Measurements from ENCODE around the gene S100B. TPM values are rescaled to one million over a fixed set of nuclear protein-coding genes. Genes with fewer than 3 reads are reported as not detected.
A peak's percentile ranks its signal among the peaks of the same experiment; 100 is the strongest.

Gene S100B
- total RNA-seq, 1 donor from 2014 or later = 0.54 TPM

DNA sequence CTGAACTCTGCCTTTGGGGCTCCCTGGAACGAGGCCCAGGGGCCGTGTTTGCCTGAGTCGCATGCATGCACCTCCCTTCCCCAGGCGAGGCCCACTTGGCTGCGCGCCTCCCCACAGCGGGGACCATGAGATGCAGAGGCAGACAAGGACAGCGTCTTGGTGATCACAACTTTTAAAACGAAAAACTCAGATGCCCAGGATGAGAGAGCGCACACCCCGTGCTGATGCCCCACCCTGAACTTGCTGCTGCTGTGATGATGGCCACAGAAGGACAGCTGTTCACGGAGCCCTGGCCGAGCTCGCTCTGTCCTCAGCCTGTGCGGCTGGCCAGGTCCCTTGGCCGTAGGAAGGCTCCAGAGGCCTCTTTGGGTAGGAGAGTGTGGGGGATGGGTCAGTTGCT lies 19.2 kb upstream of the S100B start:
- no peak overlapping the region for H3K27ac Mint-ChIP-seq (ENCODE audit: unreplicated experiment)
- no peaks in the 10 kb centered on the region for H3K4me1 Mint-ChIP-seq (ENCODE audit: unreplicated experiment)
- H3K36me3 Mint-ChIP-seq (ENCODE audit: low read depth, unreplicated experiment) = peaks cover 13% of the 10 kb centered on the region
- H3K4me3 Mint-ChIP-seq (ENCODE audit: unreplicated experiment) = no peak overlapping the region
- no peaks in the 10 kb centered on the region for H3K9me3 Mint-ChIP-seq (ENCODE audit: unreplicated experiment)
- no peak for DNase-seq (ENCODE audit: low spot score)
- peaks cover 2% of the 10 kb centered on the region for H3K27me3 Mint-ChIP-seq (ENCODE audit: unreplicated experiment)
- TF ChIP-seq, protein P1, sequence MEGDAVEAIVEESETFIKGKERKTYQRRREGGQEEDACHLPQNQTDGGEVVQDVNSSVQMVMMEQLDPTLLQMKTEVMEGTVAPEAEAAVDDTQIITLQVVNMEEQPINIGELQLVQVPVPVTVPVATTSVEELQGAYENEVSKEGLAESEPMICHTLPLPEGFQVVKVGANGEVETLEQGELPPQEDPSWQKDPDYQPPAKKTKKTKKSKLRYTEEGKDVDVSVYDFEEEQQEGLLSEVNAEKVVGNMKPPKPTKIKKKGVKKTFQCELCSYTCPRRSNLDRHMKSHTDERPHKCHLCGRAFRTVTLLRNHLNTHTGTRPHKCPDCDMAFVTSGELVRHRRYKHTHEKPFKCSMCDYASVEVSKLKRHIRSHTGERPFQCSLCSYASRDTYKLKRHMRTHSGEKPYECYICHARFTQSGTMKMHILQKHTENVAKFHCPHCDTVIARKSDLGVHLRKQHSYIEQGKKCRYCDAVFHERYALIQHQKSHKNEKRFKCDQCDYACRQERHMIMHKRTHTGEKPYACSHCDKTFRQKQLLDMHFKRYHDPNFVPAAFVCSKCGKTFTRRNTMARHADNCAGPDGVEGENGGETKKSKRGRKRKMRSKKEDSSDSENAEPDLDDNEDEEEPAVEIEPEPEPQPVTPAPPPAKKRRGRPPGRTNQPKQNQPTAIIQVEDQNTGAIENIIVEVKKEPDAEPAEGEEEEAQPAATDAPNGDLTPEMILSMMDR (IDR thresholded peaks at IDR 0.05; ENCODE audit: unreplicated experiment) = no peak

DNA sequence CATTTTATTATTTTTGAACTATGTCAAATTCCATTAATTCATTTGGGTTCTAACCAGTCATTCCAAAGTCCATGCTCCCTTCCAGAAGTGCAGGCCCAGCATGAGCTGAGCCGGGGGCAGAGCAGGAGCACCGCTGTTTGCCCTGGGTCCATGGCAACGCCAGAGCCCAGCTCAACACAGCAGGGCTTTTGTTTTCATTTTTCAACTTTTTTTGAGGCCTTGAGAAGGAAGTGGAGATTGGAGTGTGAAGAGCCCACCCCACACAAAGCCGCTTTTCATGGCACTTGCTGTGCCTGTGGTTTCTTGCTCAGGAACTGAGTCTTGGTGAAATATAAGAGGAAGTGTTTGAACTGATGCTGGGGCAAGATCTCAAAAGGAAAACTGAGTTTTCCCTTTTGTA lies 17.3 kb upstream of the S100B start:
- Mint-ChIP-seq H3K9me3 (ENCODE audit: unreplicated experiment) (no peaks in the 10 kb centered on the region), H3K27me3 (ENCODE audit: unreplicated experiment) (peaks cover 2% of the 10 kb centered on the region), H3K27ac (ENCODE audit: unreplicated experiment) (peak overlapping the region; percentile 85), H3K4me3 (ENCODE audit: unreplicated experiment) (no peak overlapping the region), H3K4me1 (ENCODE audit: unreplicated experiment) (peaks cover under 1% of the 10 kb centered on the region), H3K36me3 (ENCODE audit: low read depth, unreplicated experiment) (peaks cover 13% of the 10 kb centered on the region)
- TF ChIP-seq, protein P1 (IDR thresholded peaks at IDR 0.05; ENCODE audit: unreplicated experiment) = no peak
- DNase-seq (ENCODE audit: low spot score) = peak; percentile 26

- Mint-ChIP-seq H3K4me3 (ENCODE audit: unreplicated experiment) (no peak overlapping the region), H3K27ac (ENCODE audit: unreplicated experiment) (peak overlapping the region; percentile 30), H3K9me3 (ENCODE audit: unreplicated experiment) (no peaks in the 10 kb centered on the region), H3K27me3 (ENCODE audit: unreplicated experiment) (peaks cover 2% of the 10 kb centered on the region), H3K4me1 (ENCODE audit: unreplicated experiment) (peaks cover 5% of the 10 kb centered on the region), H3K36me3 (ENCODE audit: low read depth, unreplicated experiment) (peaks cover 13% of the 10 kb centered on the region)
- TF ChIP-seq, protein P1 (IDR thresholded peaks at IDR 0.05; ENCODE audit: unreplicated experiment) = no peak
- DNase-seq (ENCODE audit: low spot score) = no peak
Measured at GRCh38 chr21:46621457-46622182, 16.7 kb upstream of the S100B start.

DNA sequence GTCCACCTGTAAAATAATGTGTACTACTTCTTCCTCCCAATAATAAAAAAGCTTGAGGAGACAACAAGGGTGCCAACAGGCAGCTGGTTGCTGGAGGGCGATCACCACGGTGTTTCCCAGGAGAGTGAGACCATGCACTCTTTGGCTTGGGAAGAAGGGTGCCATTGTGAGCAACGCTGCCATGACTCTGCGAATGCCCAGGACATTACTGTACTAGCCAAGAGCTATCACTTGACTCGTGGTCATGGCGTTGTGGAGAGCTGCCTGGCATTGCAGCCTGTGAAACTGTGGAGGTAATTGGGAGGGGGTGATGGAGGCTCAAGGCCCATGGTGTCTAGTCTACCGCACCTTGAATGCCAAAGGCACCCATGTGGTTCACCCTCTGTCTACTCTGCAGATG lies 16.0 kb upstream of the S100B start:
- no peak for DNase-seq (ENCODE audit: low spot score)
- H3K9me3 Mint-ChIP-seq (ENCODE audit: unreplicated experiment) = no peaks in the 10 kb centered on the region
- H3K4me1 Mint-ChIP-seq (ENCODE audit: unreplicated experiment) = peaks cover 5% of the 10 kb centered on the region
- H3K27ac Mint-ChIP-seq (ENCODE audit: unreplicated experiment) = peak overlapping the region; percentile 42
- peaks cover 2% of the 10 kb centered on the region for H3K27me3 Mint-ChIP-seq (ENCODE audit: unreplicated experiment)
- H3K36me3 Mint-ChIP-seq (ENCODE audit: low read depth, unreplicated experiment) = peaks cover 7% of the 10 kb centered on the region
- H3K4me3 Mint-ChIP-seq (ENCODE audit: unreplicated experiment) = no peak overlapping the region
- TF ChIP-seq, protein P1 (IDR thresholded peaks at IDR 0.05; ENCODE audit: unreplicated experiment) = no peak

GRCh38 chr21:46619846-46620245 lies 15.0 kb upstream of the S100B start:
- Mint-ChIP-seq H3K36me3 (ENCODE audit: low read depth, unreplicated experiment) (no peaks in the 10 kb centered on the region), H3K4me1 (ENCODE audit: unreplicated experiment) (peaks cover 5% of the 10 kb centered on the region), H3K9me3 (ENCODE audit: unreplicated experiment) (no peaks in the 10 kb centered on the region), H3K4me3 (ENCODE audit: unreplicated experiment) (no peak overlapping the region), H3K27me3 (ENCODE audit: unreplicated experiment) (peaks cover 2% of the 10 kb centered on the region), H3K27ac (ENCODE audit: unreplicated experiment) (no peak overlapping the region)
- TF ChIP-seq, protein P1 (IDR thresholded peaks at IDR 0.05; ENCODE audit: unreplicated experiment) = no peak
- no peak for DNase-seq (ENCODE audit: low spot score)

Measured in endothelial cell (in vitro differentiated cells).